Measurements from ENCODE around the gene LTBR. TPM values are rescaled to one million over a fixed set of nuclear protein-coding genes. Genes with fewer than 3 reads are reported as not detected.

Gene LTBR
- polyA plus RNA-seq, 2 of the 4 experiments (the other 2 are of a cell fraction): 57.3 to 110 TPM

- no peak for FAIRE-seq
- no peak; a peak in 1 of 6 replicates for ATAC-seq
- DNase-seq (ENCODE audit: low read depth in 1 of 2, low spot score in 1 of 2): no peak
- peak overlapping the region in 1 of 2 experiments; percentile 25; a peak in 1 of 6 replicates for H3K27ac ChIP-seq
- no peaks in the 10 kb centered on the region for H3K9me3 ChIP-seq
- peaks cover 8% of the 10 kb centered on the region for H3K4me1 ChIP-seq
- ChIA-PET CTCF (interaction anchor here (1.0 to 24.7 kb wide), 4 partner anchors 15 to 110 kb away, joined by 3 to 705 read pairs (median 6); partner anchors contain the start of gene TNFRSF1A), POLR2A (interaction anchor here (1.4 to 1.5 kb wide), 2 partner anchors 10 to 19 kb away, joined by 5 to 7 read pairs; no protein-coding TSS in a partner anchor)
- 84% methylated on average over 8 of the region's 8 CpGs for WGBS (ENCODE audit: missing lambda C conversion rate)
- no peak overlapping the region for H3K4me2 ChIP-seq
- H3K4me3 ChIP-seq: no peak overlapping the region
- TF ChIP-seq MYC (IDR thresholded peaks at IDR 0.05; ENCODE audit: borderline replicate concordance, low read length) (no peak), EHF (CRISPR knock-in tag; IDR thresholded peaks at IDR 0.05) (no peak), POLR2A (IDR thresholded peaks at IDR 0.05; ENCODE audit: low read length) (no peak), CTCF (IDR thresholded peaks at IDR 0.05) (no peak), POLR2AphosphoS2 (conservative IDR thresholded peaks at IDR 0.05; ENCODE audit: low read length) (no peak), CEBPB (IDR thresholded peaks at IDR 0.05) (no peak), BHLHE40 (IDR thresholded peaks at IDR 0.05; ENCODE audit: low read depth, low read length) (no peak), EHMT2 (IDR thresholded peaks at IDR 0.05; ENCODE audit: low read depth) (no peak), RAD21 (conservative IDR thresholded peaks at IDR 0.05 in 1 of 2, IDR thresholded peaks at IDR 0.05 in 1 of 2) (no peak), HES2 (IDR thresholded peaks at IDR 0.05) (no peak), MAZ (IDR thresholded peaks at IDR 0.05; ENCODE audit: borderline replicate concordance, low read depth, low read length) (no peak), ZSCAN20 (CRISPR knock-in tag; IDR thresholded peaks at IDR 0.05) (no peak), TFCP2L1 (CRISPR knock-in tag; IDR thresholded peaks at IDR 0.05) (no peak), NPAS2 (CRISPR knock-in tag; IDR thresholded peaks at IDR 0.05; ENCODE audit: borderline replicate concordance) (no peak), JUNB (IDR thresholded peaks at IDR 0.05) (no peak), SREBF2 (IDR thresholded peaks at IDR 0.05) (no peak), E2F6 (IDR thresholded peaks at IDR 0.05; ENCODE audit: borderline replicate concordance, low read depth) (no peak), NR3C1 (IDR thresholded peaks at IDR 0.05) (no peak), KDM5A (IDR thresholded peaks at IDR 0.05) (no peak), NFE2L2 (conservative IDR thresholded peaks at IDR 0.05; ENCODE audit: low read length) (no peak)
Observed at GRCh38 chr12:6355491-6356373, 28.2 kb upstream of the LTBR start.

GRCh38 chr12:6356374-6356820 is 27.6 kb upstream of the LTBR start:
- WGBS (ENCODE audit: missing lambda C conversion rate): 75% methylated on average over 5 of the region's 5 CpGs
- CTCF ChIA-PET: interaction anchor here (1.0 to 24.7 kb wide), 5 partner anchors 15 to 109 kb away, joined by 3 to 705 read pairs (median 5); partner anchors contain the start of genes LTBR and TNFRSF1A
- TF ChIP-seq HOXA7 (CRISPR knock-in tag; IDR thresholded peaks at IDR 0.05) (no peak), HMGXB4 (CRISPR knock-in tag; IDR thresholded peaks at IDR 0.05; ENCODE audit: borderline replicate concordance) (no peak), GATA3 (IDR thresholded peaks at IDR 0.05; ENCODE audit: borderline replicate concordance) (no peak), E2F6 (IDR thresholded peaks at IDR 0.05; ENCODE audit: borderline replicate concordance, low read depth) (no peak), CBX2 (IDR thresholded peaks at IDR 0.05; ENCODE audit: borderline replicate concordance, low read depth) (no peak), ZC3H11A (IDR thresholded peaks at IDR 0.05) (no peak), RFX5 (IDR thresholded peaks at IDR 0.05) (no peak), MYC (IDR thresholded peaks at IDR 0.05; ENCODE audit: borderline replicate concordance, low read length) (no peak), RCOR1 (IDR thresholded peaks at IDR 0.05; ENCODE audit: low read depth, low read length) (no peak), ESRRA (IDR thresholded peaks at IDR 0.05; ENCODE audit: borderline replicate concordance, low read length) (no peak), RARB (CRISPR knock-in tag; IDR thresholded peaks at IDR 0.05) (no peak), SREBF2 (IDR thresholded peaks at IDR 0.05) (no peak), ELK1 (IDR thresholded peaks at IDR 0.05; ENCODE audit: low read depth, low read length) (no peak), JUN (IDR thresholded peaks at IDR 0.05) (no peak)

More at GRCh38 chr12:6356374-6356820, 27.6 kb upstream of the LTBR start:
- DNase-seq (ENCODE audit: low read depth in 1 of 2, low spot score in 1 of 2): no peak
- FAIRE-seq: no peak
- Histone ChIP-seq H3K4me1 (peaks cover 15% of the 10 kb centered on the region), H3K9me3 (no peaks in the 10 kb centered on the region), H3K27ac (peak overlapping the region in 1 of 2 experiments; percentile 46; a peak in 1 of 6 replicates), H3K4me2 (no peak overlapping the region), H3K4me3 (no peak overlapping the region)
- no peak for ATAC-seq
- POLR2A ChIA-PET: interaction anchor here (1.2 to 1.5 kb wide), 4 partner anchors 11 to 20 kb away, joined by 3 to 7 read pairs (median 5); no protein-coding TSS in a partner anchor

Measured in A549 (cell line).